Thyroid gland (tissue), 4 donors: ENCODE measurements around the gene LIMCH1.

Experiments used
- CTCF ChIP-seq, 6 experiments: fragments of 200-600 bp in 3 of 6; fragments of 450-650 bp in 3 of 6; sonication (generic) in 3 of 6; IDR thresholded peaks; one replicate each; pipeline ENCODE4 v1.5.1; 2016 to 2019; ENCODE audit warnings: antibody characterized with exemption in 6 of 6, mild to moderate bottlenecking in 2 of 6, inconsistent platforms in 1 of 6, moderate library complexity in 1 of 6
- POLR2A ChIP-seq, 2 donors: fragments of 450-650 bp; IDR thresholded peaks; one replicate each; pipeline ENCODE4 v1.6.1; 2017; ENCODE audit warnings: antibody characterized with exemption in 2 of 2, mild to moderate bottlenecking in 2 of 2, moderate library complexity in 1 of 2

DNA sequence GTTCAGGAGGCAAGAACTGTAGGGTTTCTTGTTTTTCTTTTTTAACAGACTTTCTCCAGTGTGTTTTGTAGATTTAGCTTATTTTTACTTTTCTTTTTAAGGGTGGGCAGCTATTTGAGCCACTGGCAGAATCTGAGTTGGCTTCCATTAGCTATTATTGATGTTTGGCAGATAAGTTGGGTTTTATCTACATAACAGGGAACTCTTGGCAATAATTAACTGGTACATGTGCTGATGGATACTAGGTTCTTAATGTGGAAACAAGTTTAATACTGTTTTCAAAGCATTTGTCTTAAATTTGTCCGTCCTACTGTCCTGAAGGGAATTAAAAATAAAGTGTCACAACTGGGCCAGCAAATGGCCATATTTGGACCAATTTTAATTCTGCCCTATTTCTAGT, 130.1 kb downstream of the LIMCH1 start:
- TF ChIP-seq CTCF (IDR thresholded peaks at IDR 0.05) (no peak), POLR2A (IDR thresholded peaks at IDR 0.05) (no peak)
